Body of pancreas (tissue), 4 donors: Measurements from ENCODE around the gene MUC15.

Experiments
- POLR2A ChIP-seq, 3 donors: fragments of 450-650 bp; IDR thresholded peaks; one replicate each; pipeline ENCODE4 v1.6.1; 2016; ENCODE audit warnings: antibody characterized with exemption in 3 of 3, mild to moderate bottlenecking in 2 of 3
- TF ChIP-seq, protein P1 (sequence below), 7 experiments: fragments of 450-650 bp in 4 of 7; fragments of 200-600 bp in 3 of 7; sonication (generic) in 3 of 7; IDR thresholded peaks; one replicate each; pipeline ENCODE4 v1.5.1; 2016 to 2019; ENCODE audit warnings: antibody characterized with exemption in 7 of 7

DNA sequence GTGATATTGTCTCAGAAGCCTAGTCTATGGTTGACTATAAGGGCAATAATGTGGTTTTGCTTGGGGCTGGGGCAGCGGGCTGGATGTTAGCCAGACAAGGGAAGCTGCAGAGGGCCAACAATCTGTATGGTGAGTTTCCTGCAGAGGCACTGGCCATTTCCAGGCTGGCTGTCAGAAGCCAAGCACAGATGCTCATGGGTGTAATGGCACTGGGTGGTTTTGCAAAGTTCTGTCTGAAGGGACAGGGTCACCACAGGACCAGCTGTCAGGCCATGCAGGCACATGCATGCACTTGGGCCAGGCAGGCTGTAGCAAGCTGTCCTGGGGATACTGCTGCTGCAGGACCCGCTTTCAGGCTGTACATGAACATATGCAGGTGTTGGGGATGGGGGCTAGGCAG, 41.7 kb upstream of the MUC15 start:
- TF ChIP-seq POLR2A (IDR thresholded peaks at IDR 0.05), result no peak
- TF ChIP-seq, protein P1, sequence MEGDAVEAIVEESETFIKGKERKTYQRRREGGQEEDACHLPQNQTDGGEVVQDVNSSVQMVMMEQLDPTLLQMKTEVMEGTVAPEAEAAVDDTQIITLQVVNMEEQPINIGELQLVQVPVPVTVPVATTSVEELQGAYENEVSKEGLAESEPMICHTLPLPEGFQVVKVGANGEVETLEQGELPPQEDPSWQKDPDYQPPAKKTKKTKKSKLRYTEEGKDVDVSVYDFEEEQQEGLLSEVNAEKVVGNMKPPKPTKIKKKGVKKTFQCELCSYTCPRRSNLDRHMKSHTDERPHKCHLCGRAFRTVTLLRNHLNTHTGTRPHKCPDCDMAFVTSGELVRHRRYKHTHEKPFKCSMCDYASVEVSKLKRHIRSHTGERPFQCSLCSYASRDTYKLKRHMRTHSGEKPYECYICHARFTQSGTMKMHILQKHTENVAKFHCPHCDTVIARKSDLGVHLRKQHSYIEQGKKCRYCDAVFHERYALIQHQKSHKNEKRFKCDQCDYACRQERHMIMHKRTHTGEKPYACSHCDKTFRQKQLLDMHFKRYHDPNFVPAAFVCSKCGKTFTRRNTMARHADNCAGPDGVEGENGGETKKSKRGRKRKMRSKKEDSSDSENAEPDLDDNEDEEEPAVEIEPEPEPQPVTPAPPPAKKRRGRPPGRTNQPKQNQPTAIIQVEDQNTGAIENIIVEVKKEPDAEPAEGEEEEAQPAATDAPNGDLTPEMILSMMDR (IDR thresholded peaks at IDR 0.05), result no peak
